ENCODE data around the gene HOMER1.

GRCh38 chr5:79448336-79448735 lies 65.6 kb downstream of the HOMER1 start:
- TF ChIP-seq EP300 (IDR thresholded peaks at IDR 0.05) (no peak), CTCF (IDR thresholded peaks at IDR 0.05) (no peak), POLR2A (IDR thresholded peaks at IDR 0.05; ENCODE audit: low read depth) (no peak), POLR2AphosphoS5 (IDR thresholded peaks at IDR 0.05) (no peak)

Data from esophagus muscularis mucosa (tissue), 4 donors.